Measurements from ENCODE around the gene RC3H2. TPM values are rescaled to one million over a fixed set of nuclear protein-coding genes. Genes with fewer than 3 reads are reported as not detected.

Gene RC3H2
- total and polyA plus RNA-seq, 2 of the 8 experiments (the other 6 are each of a cell fraction or from before 2014, with no cell fraction given) = 11.2 to 38.4 TPM

DNA sequence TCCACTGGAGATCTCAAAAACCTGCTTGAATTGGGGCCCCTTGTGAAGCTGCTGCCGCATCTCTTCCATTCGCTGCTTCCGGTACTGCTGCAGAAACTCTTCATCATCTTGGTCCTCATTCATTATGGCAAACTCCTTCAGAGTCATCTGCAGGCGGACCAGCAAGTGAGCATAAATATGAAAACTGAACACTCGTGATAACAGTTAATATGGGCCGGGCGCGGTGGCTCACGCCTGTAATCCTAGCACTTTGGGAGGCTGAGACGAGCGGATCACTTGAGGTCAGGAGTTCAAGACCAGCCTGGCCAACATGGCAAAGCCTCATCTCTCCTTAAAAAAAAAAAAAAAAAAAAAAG lies 84.7 kb downstream of the RC3H2 start:
- H3K79me2 ChIP-seq (ENCODE audit: control insufficient read depth in 1 of 2, insufficient read depth in 2 of 2, low read length in 2 of 2) = peaks cover 0 to 14% of the 10 kb centered on the region in 2 experiments; a peak in 2 of 4 replicates
- H3K4ac ChIP-seq (replicated peaks; ENCODE audit: insufficient read length, low read depth, low read length) = no peak overlapping the region
- H2BK15ac ChIP-seq (ENCODE audit: low read length) = no peak overlapping the region
- H3K36me3 ChIP-seq (ENCODE audit: control insufficient read depth in 2 of 4, insufficient read depth in 4 of 4, low read length in 3 of 4) = peaks cover 10 to 52% (median 32%) of the 10 kb centered on the region in 4 experiments
- no peak overlapping the region for H3K23ac ChIP-seq (ENCODE audit: insufficient read length)
- no peak overlapping the region for H4K5ac ChIP-seq (ENCODE audit: insufficient read length, low read depth, low read length)
- H3K4me1 ChIP-seq (replicated peaks in 1 of 4; ENCODE audit: control insufficient read depth in 3 of 4, insufficient read depth in 4 of 4, low read length in 3 of 4) = no peaks in the 10 kb centered on the region
- H3K14ac ChIP-seq (ENCODE audit: insufficient read length) = no peak overlapping the region
- no peak overlapping the region for H3K56ac ChIP-seq (replicated peaks; ENCODE audit: insufficient read length, low read depth, low read length)
- no peak overlapping the region for H2BK20ac ChIP-seq (ENCODE audit: low read length)
- ChIA-PET CTCF (ENCODE audit: partially characterized antibody) (interaction anchor here (0.7 to 1.8 kb wide), 4 partner anchors 10 to 16 kb away, joined by 3 to 12 read pairs (median 6); no protein-coding TSS in a partner anchor), POLR2A (ENCODE audit: partially characterized antibody) (no interaction called here)
- no peak overlapping the region for H4K91ac ChIP-seq (replicated peaks; ENCODE audit: insufficient read length, low read length)
- H3K79me1 ChIP-seq (ENCODE audit: low read depth, low read length) = no peaks in the 10 kb centered on the region
- no peaks in the 10 kb centered on the region for H3K9me3 ChIP-seq (ENCODE audit: insufficient read depth in 2 of 2, low read depth in 1 of 2, low read length in 1 of 2)
- no peak overlapping the region for H3K4me2 ChIP-seq (ENCODE audit: insufficient read depth in 1 of 2, low read depth in 2 of 2, low read length in 2 of 2)
- H3K4me3 ChIP-seq (ENCODE audit: extremely low read depth in 1 of 4, insufficient read depth in 2 of 4, low read depth in 3 of 4, low read length in 4 of 4) = no peak overlapping the region
- no peak overlapping the region for H2AK5ac ChIP-seq (ENCODE audit: low read depth, low read length)
- H4K20me1 ChIP-seq (replicated peaks in 1 of 2; ENCODE audit: control insufficient read depth in 1 of 2, insufficient read depth in 2 of 2, low read length in 2 of 2) = peaks cover 6 to 11% of the 10 kb centered on the region in 2 experiments
- no peaks in the 10 kb centered on the region for H3K23me2 ChIP-seq (ENCODE audit: low read depth, low read length)
- DNase-seq (ENCODE audit: low read depth in 1 of 2, low spot score in 2 of 2) (no peak), FAIRE-seq (no peak)
- WGBS, 2 experiments (ENCODE audit: extremely low coverage in 1 of 2, insufficient coverage in 1 of 2, insufficient read length in 1 of 2, insufficient replicate concordance in 2 of 2, low coverage in 1 of 2, low lambda C conversion rate in 2 of 2, missing lambda C conversion rate in 1 of 2) = 92% methylated on average over 11 of the region's 11 CpGs; no CpG with 5 or more reads in 1 of the 2 experiments
- H3K27ac ChIP-seq (ENCODE audit: low read depth, low read length) = no peak overlapping the region
- no peak overlapping the region for H2BK120ac ChIP-seq (replicated peaks; ENCODE audit: low read depth, low read length)
- no peak overlapping the region; the same call in 1 of the 2 replicates for H2BK5ac ChIP-seq (ENCODE audit: low read depth, low read length)
- no peak overlapping the region for H3K9ac ChIP-seq (replicated peaks in 1 of 4; ENCODE audit: extremely low read depth in 1 of 4, low read depth in 3 of 4, low read length in 3 of 4)
- no peak overlapping the region for H2AFZ ChIP-seq (ENCODE audit: low read length)
- H3K27me3 ChIP-seq (replicated peaks in 1 of 4; ENCODE audit: control insufficient read depth in 3 of 4, extremely low read depth in 1 of 4, insufficient read depth in 3 of 4, low read length in 3 of 4) = no peaks in the 10 kb centered on the region
- no peak overlapping the region for H4K8ac ChIP-seq (ENCODE audit: extremely low read depth, insufficient read depth, low read length)
- no peak overlapping the region for H3K18ac ChIP-seq (ENCODE audit: extremely low read depth, low read length)
- no peak overlapping the region for H2BK12ac ChIP-seq (ENCODE audit: low read depth, low read length)
